ENCODE data around the gene NKD2.

The NKD2 gene

GRCh38 chr5:1014781-1015221 lies 6.2 kb downstream of the NKD2 start:
- Histone ChIP-seq H3K36me3 (ENCODE audit: control insufficient read depth, insufficient read depth, low read length) (no peaks in the 10 kb centered on the region), H3K4me3 (replicated peaks; ENCODE audit: low read depth, low read length) (no peak overlapping the region), H3K27me3 (replicated peaks; ENCODE audit: control insufficient read depth, insufficient read depth, low read length) (no peaks in the 10 kb centered on the region; the same call in 1 of the 2 replicates)
- TF ChIP-seq CTCF (IDR thresholded peaks at IDR 0.05; ENCODE audit: insufficient read depth, low read length, poor library complexity, severe bottlenecking): no peak
- DNase-seq (ENCODE audit: extremely low read depth, insufficient read length): no peak

- DNase-seq (ENCODE audit: extremely low read depth, insufficient read length): no peak
- TF ChIP-seq CTCF (IDR thresholded peaks at IDR 0.05; ENCODE audit: insufficient read depth, low read length, poor library complexity, severe bottlenecking): no peak
- Histone ChIP-seq H3K36me3 (ENCODE audit: control insufficient read depth, insufficient read depth, low read length) (no peaks in the 10 kb centered on the region), H3K27me3 (replicated peaks; ENCODE audit: control insufficient read depth, insufficient read depth, low read length) (no peaks in the 10 kb centered on the region; the same call in 1 of the 2 replicates), H3K4me3 (replicated peaks; ENCODE audit: low read depth, low read length) (no peak overlapping the region)
These were observed 6.9 kb downstream of the NKD2 start for GRCh38 chr5:1015507-1015906.

- no peaks in the 10 kb centered on the region for H3K36me3 ChIP-seq (ENCODE audit: control insufficient read depth, insufficient read depth, low read length)
- no peak for TF ChIP-seq CTCF (IDR thresholded peaks at IDR 0.05; ENCODE audit: insufficient read depth, low read length, poor library complexity, severe bottlenecking)
- H3K4me3 ChIP-seq (replicated peaks; ENCODE audit: low read depth, low read length): no peak overlapping the region
- no peak for DNase-seq (ENCODE audit: extremely low read depth, insufficient read length)
- H3K27me3 ChIP-seq (replicated peaks; ENCODE audit: control insufficient read depth, insufficient read depth, low read length): no peaks in the 10 kb centered on the region; the same call in 1 of the 2 replicates
These were observed 7.4 kb downstream of the NKD2 start for GRCh38 chr5:1016036-1016435.

GRCh38 chr5:1016476-1016875 lies 7.9 kb downstream of the NKD2 start:
- no peaks in the 10 kb centered on the region for H3K36me3 ChIP-seq (ENCODE audit: control insufficient read depth, insufficient read depth, low read length)
- TF ChIP-seq CTCF (IDR thresholded peaks at IDR 0.05; ENCODE audit: insufficient read depth, low read length, poor library complexity, severe bottlenecking): no peak
- no peaks in the 10 kb centered on the region; the same call in 1 of the 2 replicates for H3K27me3 ChIP-seq (replicated peaks; ENCODE audit: control insufficient read depth, insufficient read depth, low read length)
- H3K4me3 ChIP-seq (replicated peaks; ENCODE audit: low read depth, low read length): no peak overlapping the region
- DNase-seq (ENCODE audit: extremely low read depth, insufficient read length): no peak

- Histone ChIP-seq H3K36me3 (ENCODE audit: control insufficient read depth, insufficient read depth, low read length) (no peaks in the 10 kb centered on the region), H3K27me3 (replicated peaks; ENCODE audit: control insufficient read depth, insufficient read depth, low read length) (no peaks in the 10 kb centered on the region; the same call in 1 of the 2 replicates), H3K4me3 (replicated peaks; ENCODE audit: low read depth, low read length) (no peak overlapping the region)
- no peak for DNase-seq (ENCODE audit: extremely low read depth, insufficient read length)
- TF ChIP-seq CTCF (IDR thresholded peaks at IDR 0.05; ENCODE audit: insufficient read depth, low read length, poor library complexity, severe bottlenecking): no peak
These were observed 8.5 kb downstream of the NKD2 start for GRCh38 chr5:1017056-1017455.

Measured in GM06990 (cell line).